GM12874 (cell line): ENCODE results near the gene TMEM181.

Source experiments
- CTCF ChIP-seq: IDR thresholded peaks from 2 replicates; pipeline ENCODE4 v1.5.1; 2011; ENCODE audit warnings: low read depth, mild to moderate bottlenecking, control low read depth, low read length, moderate library complexity; ENCODE audit not compliant: insufficient read depth

Gene TMEM181

DNA sequence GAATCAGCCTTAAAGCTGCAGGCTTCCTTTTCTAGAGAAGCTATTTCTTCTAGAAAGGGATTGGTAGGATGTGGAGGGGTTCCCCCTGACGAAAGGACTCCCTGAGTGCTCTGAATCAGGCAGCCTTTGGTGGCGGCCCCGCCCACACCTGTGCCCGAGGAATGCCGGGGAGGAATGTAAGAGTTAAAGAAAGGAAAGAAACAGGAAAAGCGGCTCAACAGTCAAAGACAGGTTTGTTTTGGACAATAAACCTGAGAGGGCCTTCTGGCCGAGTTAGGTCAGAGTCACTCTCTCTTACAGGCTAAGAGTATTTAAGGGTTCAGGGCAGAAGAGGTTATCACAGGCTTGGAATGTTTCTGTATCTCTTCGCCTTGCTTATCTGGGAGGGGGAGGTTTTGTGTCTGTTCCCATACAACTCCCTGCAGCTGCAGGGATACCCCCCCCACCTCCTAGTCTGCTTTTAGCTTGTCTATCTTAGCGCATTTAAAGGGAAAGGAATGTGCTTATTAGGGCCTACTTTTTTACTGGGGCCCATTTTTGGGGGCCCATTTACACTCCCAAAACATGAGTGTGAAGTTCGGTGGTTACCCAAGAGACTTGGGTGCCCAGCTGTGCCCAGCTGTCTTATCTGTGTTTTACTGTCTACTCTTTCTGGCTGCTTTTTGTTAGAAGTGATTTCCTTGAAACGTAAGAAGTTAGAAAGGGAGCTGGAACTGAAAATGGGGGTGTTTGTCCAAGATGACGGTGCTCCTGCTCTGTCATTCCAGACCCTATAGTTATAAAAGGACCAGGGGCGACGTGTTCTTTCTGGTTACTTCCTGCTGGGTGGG lies 51.9 kb downstream of the TMEM181 start:
- no peak for TF ChIP-seq CTCF

GRCh38 chr6:158619922-158620801 lies 60.3 kb downstream of the TMEM181 start:
- no peak for TF ChIP-seq CTCF

- no peak for TF ChIP-seq CTCF
Measured at GRCh38 chr6:158620963-158621693, 61.2 kb downstream of the TMEM181 start.

DNA sequence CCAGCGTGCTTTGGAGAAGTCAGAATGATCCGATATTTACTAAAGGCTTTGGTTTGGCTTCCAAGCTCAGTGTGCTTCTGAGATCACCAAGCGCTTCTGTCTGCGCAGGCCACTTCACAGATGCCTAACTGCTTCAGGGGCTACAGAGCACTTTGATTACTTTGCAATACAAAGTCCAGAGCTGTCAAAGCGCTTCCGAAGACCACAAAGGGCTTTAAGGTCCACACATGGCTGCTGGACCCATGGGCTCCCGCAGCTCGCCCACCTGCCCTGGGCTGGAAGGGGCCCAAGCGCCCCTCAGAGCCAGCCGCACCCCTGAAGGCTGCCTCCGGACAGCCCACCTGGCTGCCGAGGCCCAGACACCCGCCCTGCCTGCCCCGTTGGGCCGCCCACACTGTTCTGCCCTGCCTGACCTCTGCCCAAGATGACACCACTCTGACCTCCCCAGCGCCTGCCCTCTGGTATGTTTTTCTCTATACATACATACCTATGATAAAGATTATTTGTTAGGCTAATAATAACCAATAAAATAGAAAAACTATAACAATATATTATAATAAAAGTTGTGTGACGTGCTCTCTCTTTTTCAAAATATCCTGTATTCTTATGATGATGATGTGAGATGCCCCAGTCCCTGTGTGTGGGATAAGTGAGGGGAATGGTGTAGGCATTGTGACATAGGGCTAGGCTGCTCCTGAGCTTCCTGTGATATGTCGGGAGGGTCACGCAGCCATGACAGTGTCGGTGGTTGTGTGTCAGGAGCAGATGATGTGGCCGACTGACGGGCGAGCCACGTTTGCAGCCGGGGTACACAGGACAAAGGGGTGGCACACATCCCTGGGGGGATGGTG lies 62.0 kb downstream of the TMEM181 start:
- TF ChIP-seq CTCF = no peak

DNA sequence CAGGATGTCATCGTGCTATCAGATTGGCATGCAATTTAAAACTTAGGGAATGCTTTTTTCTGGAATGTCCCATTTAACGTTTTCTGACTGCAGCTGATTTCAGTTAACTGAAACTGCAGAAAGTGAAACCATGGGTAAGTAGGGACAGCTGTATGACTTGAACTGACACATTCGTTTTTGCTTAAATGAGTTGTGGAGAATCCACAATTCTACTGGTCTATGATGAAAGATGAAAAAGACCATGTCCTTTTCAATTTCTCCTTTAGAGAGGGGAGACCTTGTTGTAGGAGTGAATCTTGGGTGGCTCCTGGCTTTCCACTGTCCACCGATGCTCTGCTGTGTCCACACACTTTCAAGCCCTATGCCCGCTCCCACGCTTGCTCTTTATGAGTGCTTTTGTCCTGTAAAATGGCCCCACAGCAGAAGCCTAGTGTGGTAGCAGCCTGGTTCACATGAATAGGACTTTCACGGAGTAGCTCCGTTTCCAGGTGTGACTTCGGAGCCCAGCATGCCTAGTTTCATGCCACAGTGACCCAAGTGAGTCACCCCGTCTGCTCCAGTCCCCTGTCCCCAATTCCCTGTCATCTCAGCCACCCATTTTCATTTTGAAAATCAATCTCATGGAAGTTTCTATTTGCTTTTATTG lies 62.8 kb downstream of the TMEM181 start:
- TF ChIP-seq CTCF = no peak

- TF ChIP-seq CTCF = no peak
Measured at GRCh38 chr6:158624684-158625682, 65.1 kb downstream of the TMEM181 start.
